GM21717 (cell line): ENCODE data around the gene HSD17B1.
"Not testable (repeated sequence)": the region's sequence is repeated elsewhere in the genome, so short reads cannot be mapped to it uniquely, and the experiment has no call there.

Source experiments
- ATAC-seq: cut with Tn5 transposase; IDR thresholded peaks from one replicate; pipeline ENCODE4 v1.9.1; 2021; ENCODE audit warnings: mild to moderate bottlenecking, moderate library complexity; ENCODE audit not compliant: unreplicated experiment

Gene HSD17B1

GRCh38 chr17:42552736-42553135, at the start of gene HSD17B1:
TSS of gene HSD17B1 (plus strand) at chr17:42552923. CDS start at chr17:42552934, 11 bp downstream.
- not testable (repeated sequence) for ATAC-seq

- ATAC-seq = no peak
These were observed 49.8 kb upstream of the HSD17B1 start for GRCh38 chr17:42502926-42503325.

- ATAC-seq = no peak
These were observed 45.1 kb upstream of the HSD17B1 start for GRCh38 chr17:42507671-42508070.

- no peak for ATAC-seq
These were observed 44.1 kb upstream of the HSD17B1 start for GRCh38 chr17:42508426-42509165.

- ATAC-seq = no peak
These were observed 43.3 kb upstream of the HSD17B1 start for GRCh38 chr17:42509409-42509808.

GRCh38 chr17:42509841-42510240, 42.9 kb upstream of the HSD17B1 start:
- ATAC-seq = no peak

GRCh38 chr17:42512246-42512645, 40.5 kb upstream of the HSD17B1 start:
- no peak for ATAC-seq

GRCh38 chr17:42512733-42513251, 39.9 kb upstream of the HSD17B1 start:
- no peak for ATAC-seq

- ATAC-seq = no peak
These were observed 39.0 kb upstream of the HSD17B1 start for GRCh38 chr17:42513686-42514085.

GRCh38 chr17:42514279-42514678, 38.4 kb upstream of the HSD17B1 start:
- no peak for ATAC-seq

- no peak for ATAC-seq
These were observed 37.9 kb upstream of the HSD17B1 start for GRCh38 chr17:42514867-42515266.

- no peak for ATAC-seq
These were observed 35.2 kb upstream of the HSD17B1 start for GRCh38 chr17:42517516-42517915.

GRCh38 chr17:42518046-42518754, 34.5 kb upstream of the HSD17B1 start:
- ATAC-seq = no peak

GRCh38 chr17:42518755-42519545, 33.8 kb upstream of the HSD17B1 start:
- ATAC-seq = no peak

GRCh38 chr17:42519546-42520491, 32.9 kb upstream of the HSD17B1 start:
- ATAC-seq = no peak

- ATAC-seq = no peak
These were observed 32.2 kb upstream of the HSD17B1 start for GRCh38 chr17:42520540-42520951.

- ATAC-seq = no peak
These were observed 31.7 kb upstream of the HSD17B1 start for GRCh38 chr17:42521036-42521435.

- ATAC-seq = no peak
These were observed 31.0 kb upstream of the HSD17B1 start for GRCh38 chr17:42521666-42522262.

- no peak for ATAC-seq
These were observed 30.4 kb upstream of the HSD17B1 start for GRCh38 chr17:42522263-42522790.
